ENCODE results near the gene FAM20C. TPM values are rescaled to one million over a fixed set of nuclear protein-coding genes. Genes with fewer than 3 reads are reported as not detected.
"Not testable (repeated sequence)": the region's sequence is repeated elsewhere in the genome, so short reads cannot be mapped to it uniquely, and the experiment has no call there.

FAM20C gene
- total RNA-seq, 1 experiment from 2014 or later = 52.6 TPM

DNA sequence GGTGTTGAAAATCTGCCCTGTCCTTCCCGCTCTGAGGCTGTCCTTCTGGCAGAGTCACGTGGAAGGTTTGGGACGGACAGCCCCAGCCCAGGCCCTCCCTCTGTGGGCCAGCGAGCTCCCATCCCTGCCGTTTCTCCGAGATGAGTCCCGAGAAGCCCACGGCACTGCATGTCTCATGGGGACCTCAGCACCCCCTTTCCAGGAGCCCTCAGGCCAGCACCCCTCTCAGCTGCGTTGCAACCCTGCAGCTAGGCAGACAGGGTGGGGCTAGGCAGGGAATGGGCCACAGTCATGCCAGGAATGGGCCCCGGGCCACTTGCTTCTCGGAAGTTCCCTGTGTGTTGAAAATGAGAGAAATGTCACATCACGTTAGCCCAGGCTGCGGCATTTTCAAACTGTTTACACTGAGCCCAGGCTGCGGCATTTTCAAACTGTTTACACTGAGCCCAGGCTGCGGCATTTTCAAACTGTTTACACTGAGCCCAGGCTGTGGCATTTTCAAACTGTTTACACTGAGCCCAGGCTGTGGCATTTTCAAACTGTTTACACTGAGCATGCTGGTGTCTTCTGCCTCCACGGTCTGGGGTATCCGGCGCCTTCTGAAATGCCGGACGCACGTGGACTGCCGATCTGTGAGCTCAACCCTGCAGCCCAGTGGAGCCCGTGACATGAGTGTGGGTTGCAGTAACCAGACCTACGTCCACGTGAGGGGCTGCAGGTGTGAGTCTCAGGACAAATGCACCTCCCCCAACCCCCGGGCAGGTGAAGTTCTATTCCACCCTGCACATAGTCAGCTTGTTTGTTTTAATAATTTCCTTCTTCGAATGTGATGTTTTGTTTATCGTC, 42.6 kb downstream of the FAM20C start:
- Histone ChIP-seq H3K4me3 (no peak overlapping the region), H3K9me3 (no peaks in the 10 kb centered on the region), H3K27me3 (no peaks in the 10 kb centered on the region), H3K36me3 (peaks cover 33% of the 10 kb centered on the region)
- DNase-seq = no peak

DNA sequence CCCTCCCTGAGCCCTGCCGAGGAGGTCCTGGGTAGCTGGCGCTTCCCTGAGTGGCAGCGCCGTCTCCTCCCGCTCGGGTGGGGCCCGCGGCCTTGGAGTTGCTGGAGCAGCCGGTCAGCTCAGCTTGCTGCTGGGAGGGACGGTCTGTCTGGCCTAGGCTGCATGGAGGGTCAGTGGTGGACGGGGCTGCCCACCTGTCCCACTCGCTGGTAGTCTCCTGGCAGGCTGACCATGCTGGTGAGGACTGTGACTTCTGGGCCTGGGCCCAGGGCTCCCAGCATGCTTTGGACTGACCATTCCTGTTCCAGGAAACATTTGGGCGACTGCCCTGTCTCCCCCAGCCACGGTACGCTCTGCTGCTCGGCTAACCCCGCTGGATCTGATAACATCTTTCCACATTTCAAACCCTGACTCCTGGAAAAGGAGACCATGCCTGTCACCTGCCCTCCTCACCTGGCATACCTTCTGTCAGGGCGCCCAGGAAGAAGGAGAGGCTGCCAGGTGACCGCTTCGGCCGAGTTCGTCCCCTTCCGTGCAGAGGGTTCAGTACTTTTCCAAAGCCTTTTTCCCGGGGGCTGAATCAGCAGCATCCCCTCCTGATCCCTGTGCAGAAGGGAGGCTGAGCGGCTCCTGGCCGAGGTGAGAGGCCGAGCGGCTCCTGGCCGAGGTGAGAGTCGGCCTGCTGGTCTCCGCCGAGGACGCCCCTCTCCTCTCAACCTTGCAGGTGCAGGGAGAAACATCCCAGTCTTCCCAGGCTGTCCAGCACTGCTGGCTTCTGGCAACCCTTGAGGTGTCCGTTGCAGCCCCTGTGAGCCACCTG, 43.4 kb downstream of the FAM20C start:
- no peaks in the 10 kb centered on the region for H3K9me3 ChIP-seq
- H3K4me3 ChIP-seq = no peak overlapping the region
- H3K27me3 ChIP-seq = no peaks in the 10 kb centered on the region
- H3K36me3 ChIP-seq = peaks cover 32% of the 10 kb centered on the region
- DNase-seq = no peak

DNA sequence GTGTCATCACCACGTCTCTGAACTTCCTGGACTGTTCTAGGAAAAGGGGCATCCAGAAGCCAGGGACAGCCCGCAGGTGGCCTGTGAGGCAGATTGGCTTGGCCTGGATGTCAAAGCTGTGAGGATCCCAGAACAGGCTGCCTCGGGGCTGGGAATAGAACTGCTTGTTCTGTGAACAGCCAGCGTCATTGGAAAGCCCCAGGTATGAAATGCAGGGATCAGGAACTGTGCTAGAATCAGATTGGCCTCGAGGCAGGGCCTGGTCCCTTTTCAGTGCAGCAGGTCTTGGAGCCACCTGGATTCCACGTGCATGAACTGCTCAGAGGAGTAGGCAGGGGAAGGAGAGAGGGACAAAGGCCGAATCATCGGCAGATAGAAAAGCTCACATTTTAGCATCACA, 44.6 kb downstream of the FAM20C start:
- H3K4me3 ChIP-seq = no peak overlapping the region
- H3K36me3 ChIP-seq = peaks cover 30% of the 10 kb centered on the region
- DNase-seq = no peak
- no peaks in the 10 kb centered on the region for H3K27me3 ChIP-seq
- H3K9me3 ChIP-seq = no peaks in the 10 kb centered on the region

DNA sequence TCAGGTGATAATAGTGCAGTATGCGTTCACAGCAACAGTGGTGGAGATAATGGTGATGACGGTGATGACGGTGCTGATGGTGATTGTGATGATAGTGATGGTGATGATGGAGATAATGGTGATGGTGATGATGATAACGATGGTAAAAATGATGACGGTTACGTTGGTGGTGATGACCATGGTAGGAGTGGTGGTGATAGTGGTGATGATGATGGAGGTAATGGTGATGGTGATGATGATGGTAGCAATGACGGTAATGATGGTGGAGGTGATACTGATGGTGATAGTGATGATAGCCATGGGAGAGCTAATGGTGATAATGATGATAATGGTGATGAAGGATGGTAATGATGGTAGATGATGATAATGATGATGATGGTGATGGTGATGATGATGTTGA, 45.0 kb downstream of the FAM20C start:
- no peak for DNase-seq
- Histone ChIP-seq H3K9me3 (no peaks in the 10 kb centered on the region), H3K27me3 (no peaks in the 10 kb centered on the region), H3K36me3 (peaks cover 26% of the 10 kb centered on the region), H3K4me3 (no peak overlapping the region)

DNA sequence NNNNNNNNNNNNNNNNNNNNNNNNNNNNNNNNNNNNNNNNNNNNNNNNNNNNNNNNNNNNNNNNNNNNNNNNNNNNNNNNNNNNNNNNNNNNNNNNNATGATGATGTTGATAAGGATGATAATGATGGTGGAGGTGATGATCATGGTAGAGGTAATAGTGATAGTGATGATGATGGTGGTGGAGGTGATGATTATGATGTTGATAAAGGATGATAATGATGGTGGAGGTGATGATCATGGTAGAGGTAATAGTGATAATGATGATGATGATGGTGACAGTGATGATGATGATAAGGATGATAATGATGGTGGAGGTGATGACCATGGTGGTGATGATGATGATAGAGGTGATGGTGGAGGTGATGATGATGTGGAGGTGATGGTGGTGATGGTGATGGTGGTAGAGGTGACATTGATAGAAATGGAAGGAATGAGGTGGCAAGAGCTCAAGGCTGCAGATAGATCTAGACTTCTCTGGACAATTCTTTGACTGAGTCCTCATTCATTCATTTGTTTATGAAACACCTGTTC, 47.8 kb downstream of the FAM20C start:
- H3K4me3 ChIP-seq = no peak overlapping the region
- no peaks in the 10 kb centered on the region for H3K9me3 ChIP-seq
- no peak for DNase-seq
- H3K27me3 ChIP-seq = no peaks in the 10 kb centered on the region
- H3K36me3 ChIP-seq = peaks cover 19% of the 10 kb centered on the region

DNA sequence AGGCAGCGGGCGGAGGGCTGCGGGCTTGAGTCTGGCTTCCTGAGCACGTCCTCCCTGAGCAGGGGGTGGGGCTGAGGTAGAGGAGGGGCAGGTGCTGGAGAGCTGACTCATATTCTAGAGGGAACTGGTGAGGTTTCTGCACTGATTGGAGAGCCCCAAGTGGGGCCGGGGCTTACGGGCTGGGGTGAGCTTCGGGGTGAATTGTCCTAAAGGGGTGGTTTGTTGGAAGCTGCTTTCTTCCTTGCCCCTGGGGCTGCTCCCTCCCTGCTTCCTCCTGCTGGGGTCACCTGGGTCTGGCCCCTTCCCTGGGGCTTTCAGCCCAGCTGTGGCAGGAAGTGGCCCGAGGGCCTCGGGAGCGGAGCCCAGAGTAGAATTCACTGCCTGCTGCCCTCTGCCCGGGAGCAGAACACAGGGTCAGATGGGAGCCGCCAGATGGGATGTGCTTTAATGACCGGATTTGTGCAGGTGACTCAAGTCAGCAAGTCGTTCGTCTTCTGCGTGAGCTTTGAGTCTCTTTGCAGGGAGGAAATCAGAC, 48.6 kb downstream of the FAM20C start:
- Histone ChIP-seq H3K9me3 (no peaks in the 10 kb centered on the region), H3K4me3 (no peak overlapping the region), H3K27me3 (no peaks in the 10 kb centered on the region), H3K36me3 (peaks cover 16% of the 10 kb centered on the region)
- no peak for DNase-seq

DNA sequence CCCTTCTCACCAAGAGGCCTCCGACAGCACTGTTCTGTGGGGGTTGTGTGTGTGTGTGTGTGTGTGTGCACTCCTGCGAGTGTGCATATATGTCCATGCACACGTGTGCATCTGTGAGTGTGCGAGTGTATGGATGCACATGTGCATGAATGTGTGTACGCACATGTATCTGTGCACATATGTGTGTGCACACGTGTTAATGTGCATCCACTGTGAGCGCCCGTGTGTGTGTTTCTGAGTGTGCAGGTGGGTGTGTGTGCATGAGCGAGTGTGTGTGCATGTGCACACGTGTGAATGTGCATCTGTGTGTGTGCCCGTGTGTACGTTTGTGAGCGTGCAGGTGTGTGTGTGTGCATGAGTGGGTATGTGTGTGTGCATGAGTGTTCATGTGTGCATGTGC, 49.1 kb downstream of the FAM20C start:
- DNase-seq = no peak
- no peaks in the 10 kb centered on the region for H3K9me3 ChIP-seq
- peaks cover 14% of the 10 kb centered on the region for H3K36me3 ChIP-seq
- H3K4me3 ChIP-seq = no peak overlapping the region
- H3K27me3 ChIP-seq = no peaks in the 10 kb centered on the region

DNA sequence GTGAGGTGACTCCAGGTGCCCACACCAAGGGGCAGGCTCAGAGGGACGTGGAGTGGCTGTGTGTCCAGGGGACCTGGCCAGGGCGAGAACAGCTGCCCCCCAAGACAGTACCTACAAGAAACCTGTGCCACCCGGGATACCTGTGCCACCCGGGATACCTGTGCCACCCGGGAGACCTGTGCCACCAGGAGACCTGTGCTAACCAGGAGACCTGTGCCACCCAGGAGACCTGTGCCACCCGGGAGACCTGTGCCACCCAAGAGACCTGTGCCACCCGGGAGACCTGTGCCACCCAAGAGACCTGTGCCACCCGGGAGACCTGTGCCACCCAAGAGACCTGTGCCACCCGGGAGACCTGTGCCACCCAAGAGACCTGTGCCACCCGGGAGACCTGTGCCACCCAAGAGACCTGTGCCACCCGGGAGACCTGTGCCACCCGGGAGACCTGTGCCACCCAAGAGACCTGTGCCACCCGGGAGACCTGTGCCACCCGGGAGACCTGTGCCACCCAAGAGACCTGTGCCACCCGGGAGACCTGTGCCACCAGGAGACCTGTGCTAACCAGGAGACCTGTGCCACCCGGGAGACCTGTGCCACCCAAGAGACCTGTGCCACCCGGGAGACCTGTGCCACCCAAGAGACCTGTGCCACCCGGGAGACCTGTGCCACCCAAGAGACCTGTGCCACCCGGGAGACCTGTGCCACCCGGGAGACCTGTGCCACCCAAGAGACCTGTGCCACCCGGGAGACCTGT, 50.6 kb downstream of the FAM20C start:
- not testable (repeated sequence) for H3K27me3 ChIP-seq, H3K4me3 ChIP-seq, DNase-seq, H3K9me3 ChIP-seq
- peaks cover 18% of the 10 kb centered on the region for H3K36me3 ChIP-seq

DNA sequence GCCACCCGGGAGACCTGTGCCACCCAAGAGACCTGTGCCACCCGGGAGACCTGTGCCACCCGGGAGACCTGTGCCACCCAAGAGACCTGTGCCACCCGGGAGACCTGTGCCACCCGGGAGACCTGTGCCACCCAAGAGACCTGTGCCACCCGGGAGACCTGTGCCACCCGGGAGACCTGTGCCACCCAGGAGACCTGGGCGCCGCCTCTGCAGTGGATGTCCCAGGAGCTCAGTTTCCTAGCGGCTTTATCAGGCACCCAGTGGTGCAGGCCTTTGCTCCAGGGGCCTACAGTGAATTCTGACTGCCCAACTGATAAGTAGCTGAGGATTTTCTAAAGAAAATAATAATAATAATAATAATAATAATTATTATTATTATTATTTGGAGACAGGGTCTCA, 51.2 kb downstream of the FAM20C start:
- DNase-seq, H3K27me3 ChIP-seq, H3K4me3 ChIP-seq, H3K9me3 ChIP-seq: not testable (repeated sequence)
- peaks cover 18% of the 10 kb centered on the region for H3K36me3 ChIP-seq

DNA sequence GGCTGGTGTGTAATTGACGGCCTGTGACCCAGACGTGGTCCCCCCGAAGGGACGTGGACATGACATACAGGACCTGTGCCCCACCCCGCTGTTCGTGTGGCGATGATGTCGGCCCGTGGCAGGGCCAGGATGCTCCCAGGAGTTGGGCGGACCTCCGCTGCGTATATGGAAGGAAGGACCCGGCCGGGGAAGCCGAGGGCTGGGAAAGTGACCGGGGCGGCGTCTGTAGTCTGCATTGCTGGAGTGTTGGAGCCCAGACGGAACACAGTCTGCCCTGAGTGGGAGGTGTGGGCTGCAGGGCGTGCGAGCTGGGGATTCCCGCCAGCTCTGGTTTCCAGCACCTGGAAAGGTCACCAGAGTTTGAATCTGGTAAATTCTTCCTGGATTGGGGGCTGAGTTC, 52.6 kb downstream of the FAM20C start:
- DNase-seq = no peak
- Histone ChIP-seq H3K27me3 (no peaks in the 10 kb centered on the region), H3K9me3 (no peaks in the 10 kb centered on the region), H3K4me3 (no peak overlapping the region), H3K36me3 (peaks cover 23% of the 10 kb centered on the region)

DNA sequence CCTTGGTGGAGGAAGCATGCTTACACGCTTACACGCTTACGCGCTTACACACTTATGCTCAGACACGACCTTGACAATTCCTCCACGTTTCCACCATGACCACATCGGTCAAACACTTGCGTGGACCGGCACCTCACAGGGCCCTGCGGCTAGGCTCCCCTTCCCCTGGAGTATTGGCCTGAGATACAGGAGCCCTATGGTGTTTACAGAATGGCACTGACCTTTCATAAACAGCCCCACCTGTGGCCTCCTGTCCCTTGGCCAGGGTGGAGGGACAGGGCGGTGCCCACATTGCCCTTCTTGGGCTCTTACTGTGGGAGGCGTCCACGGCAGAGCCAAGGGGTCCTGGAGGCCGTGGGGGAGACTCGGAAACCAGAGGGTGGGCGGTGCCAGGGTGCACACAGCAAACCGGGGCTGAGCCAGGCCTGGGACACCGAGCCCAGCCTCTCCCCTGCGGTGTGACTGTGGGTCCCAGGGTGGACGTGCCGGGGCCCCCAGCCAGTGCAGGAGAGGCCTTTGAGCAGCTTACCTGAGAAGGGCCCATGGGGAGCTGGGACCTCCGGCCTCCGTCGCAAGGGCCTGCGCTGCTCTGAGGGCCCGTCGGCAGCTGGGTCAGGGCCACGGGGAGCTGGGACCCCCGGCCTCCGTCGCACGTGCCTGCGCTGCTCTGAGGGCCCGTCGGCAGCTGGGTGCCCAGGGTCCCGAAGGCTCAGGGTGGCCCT, 53.4 kb downstream of the FAM20C start:
- Histone ChIP-seq H3K9me3 (no peaks in the 10 kb centered on the region), H3K27me3 (no peaks in the 10 kb centered on the region), H3K36me3 (peaks cover 23% of the 10 kb centered on the region), H3K4me3 (no peak overlapping the region)
- no peak for DNase-seq

DNA sequence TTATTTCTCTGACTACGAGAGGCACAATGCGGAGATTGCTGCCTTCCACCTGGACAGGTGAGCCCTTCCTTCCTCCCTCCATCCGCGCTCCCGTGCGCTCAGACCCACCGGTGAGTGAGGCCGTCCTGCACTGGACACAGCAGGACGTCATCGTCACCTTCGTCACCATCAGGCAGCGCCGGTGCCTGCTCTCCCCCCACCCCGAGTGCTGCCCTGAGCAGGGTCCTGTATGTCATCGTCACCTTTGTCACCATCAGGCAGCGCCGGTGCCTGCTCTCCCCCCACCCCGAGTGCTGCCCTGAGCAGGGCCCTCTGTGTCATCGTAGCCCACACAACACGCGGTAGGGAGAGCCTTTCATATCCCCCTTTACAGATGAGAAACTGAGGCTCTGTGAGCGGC, 54.1 kb downstream of the FAM20C start:
- H3K27me3 ChIP-seq = no peaks in the 10 kb centered on the region
- H3K36me3 ChIP-seq = peaks cover 23% of the 10 kb centered on the region
- H3K4me3 ChIP-seq = no peak overlapping the region
- DNase-seq = no peak
- no peaks in the 10 kb centered on the region for H3K9me3 ChIP-seq

DNA sequence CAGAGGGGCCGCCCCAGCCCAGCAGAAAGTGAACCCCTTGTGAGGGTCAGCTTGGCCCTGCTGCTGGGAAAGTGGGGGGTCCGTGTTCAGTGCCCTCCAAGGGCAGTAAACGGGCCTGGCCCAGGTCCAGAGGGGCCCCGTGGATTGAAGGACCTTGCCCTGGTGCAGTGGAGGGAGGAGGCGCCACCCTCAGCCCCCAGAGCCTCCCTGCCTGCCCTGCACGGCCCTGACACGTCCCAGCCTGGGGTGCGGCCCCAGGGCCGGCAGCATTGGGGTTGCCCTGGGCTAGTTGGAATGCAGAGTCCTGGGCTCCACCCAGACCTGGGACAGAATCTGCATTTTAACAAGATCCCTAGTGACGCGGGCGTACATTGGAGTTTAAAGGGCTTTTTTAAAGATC, 54.8 kb downstream of the FAM20C start:
- Histone ChIP-seq H3K36me3 (peaks cover 26% of the 10 kb centered on the region), H3K4me3 (no peak overlapping the region), H3K27me3 (no peaks in the 10 kb centered on the region), H3K9me3 (no peaks in the 10 kb centered on the region)
- DNase-seq = no peak

DNA sequence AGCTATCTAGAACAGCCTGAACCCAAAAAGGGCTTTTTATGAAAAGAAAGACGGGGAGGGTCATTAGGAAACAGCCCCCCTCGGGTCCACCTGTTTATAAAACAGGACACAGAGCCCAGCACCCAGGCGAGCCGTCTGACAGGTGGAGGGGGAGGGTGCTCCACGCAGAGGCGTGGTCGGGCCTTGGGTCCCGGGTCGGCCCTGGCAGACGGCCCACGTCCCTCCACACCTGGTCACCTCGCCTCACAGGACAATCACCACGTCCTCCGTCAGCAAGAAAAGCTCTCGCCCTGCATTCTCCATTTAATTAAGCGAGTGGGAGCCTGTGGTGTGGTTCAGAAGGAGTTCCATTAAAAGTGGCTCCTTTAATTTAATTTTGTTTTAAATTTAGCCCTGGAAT, 55.3 kb downstream of the FAM20C start:
- Histone ChIP-seq H3K9me3 (no peaks in the 10 kb centered on the region), H3K27me3 (no peaks in the 10 kb centered on the region), H3K36me3 (peaks cover 28% of the 10 kb centered on the region), H3K4me3 (no peak overlapping the region)
- no peak for DNase-seq

DNA sequence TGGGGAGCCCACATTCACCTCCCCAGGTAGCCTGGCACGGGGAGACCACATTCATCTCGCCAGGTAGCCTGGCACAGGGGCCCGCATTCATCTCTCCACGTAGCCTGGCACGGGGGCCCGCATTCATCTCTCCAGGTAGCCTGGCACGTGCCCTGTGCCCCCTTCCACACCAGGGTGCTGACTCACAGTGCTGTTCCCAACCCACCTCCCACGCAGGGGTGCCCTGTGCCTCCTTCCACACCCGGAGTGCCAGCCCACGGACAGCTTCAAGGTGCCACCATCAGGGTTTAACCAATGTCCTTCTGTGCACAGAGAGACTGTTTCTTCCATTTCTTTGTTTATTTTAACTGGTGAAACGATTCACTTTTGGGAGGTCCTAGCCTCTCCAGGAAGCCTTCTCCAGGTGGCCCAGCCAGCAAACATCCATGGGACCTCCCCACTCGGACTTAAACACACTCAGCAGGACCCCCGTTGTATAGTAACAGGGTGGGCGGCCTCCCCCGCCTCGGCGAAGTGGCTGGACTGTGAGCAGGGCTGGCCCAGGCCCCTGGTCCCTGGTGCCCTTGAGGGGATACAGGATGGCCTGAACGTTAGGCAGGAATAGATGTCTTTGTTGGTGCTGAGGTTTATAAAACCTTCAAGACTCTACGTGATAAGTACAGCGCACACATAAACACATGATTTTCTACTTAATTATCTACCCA, 56.5 kb downstream of the FAM20C start:
- H3K9me3 ChIP-seq = no peaks in the 10 kb centered on the region
- peaks cover 36% of the 10 kb centered on the region for H3K36me3 ChIP-seq
- no peak overlapping the region for H3K4me3 ChIP-seq
- H3K27me3 ChIP-seq = no peaks in the 10 kb centered on the region
- no peak for DNase-seq

DNA sequence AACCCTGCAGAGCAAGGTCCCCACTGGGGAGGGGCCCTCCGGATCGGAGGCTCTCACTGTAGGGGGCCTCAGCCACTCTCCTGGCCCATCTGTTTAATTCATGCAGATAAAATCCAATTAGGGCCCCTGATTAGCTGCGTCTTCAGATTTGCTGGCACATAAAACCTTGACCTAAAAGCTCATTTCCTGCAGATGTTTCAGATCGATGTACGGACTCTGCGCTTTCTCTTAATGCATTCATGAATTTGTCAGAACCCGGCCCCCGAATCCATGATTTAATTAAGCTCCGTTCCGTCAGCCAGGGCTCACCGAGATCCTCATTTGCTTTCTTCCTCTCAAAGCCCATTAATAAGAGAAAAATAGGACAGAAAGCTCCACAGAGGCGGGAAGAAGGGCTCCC, 57.6 kb downstream of the FAM20C start:
- no peak overlapping the region for H3K4me3 ChIP-seq
- peaks cover 31% of the 10 kb centered on the region for H3K36me3 ChIP-seq
- no peaks in the 10 kb centered on the region for H3K9me3 ChIP-seq
- no peaks in the 10 kb centered on the region for H3K27me3 ChIP-seq
- DNase-seq = no peak

Measured in MG63 (cell line).